ENCODE results near the gene HSD3B7.

DNA sequence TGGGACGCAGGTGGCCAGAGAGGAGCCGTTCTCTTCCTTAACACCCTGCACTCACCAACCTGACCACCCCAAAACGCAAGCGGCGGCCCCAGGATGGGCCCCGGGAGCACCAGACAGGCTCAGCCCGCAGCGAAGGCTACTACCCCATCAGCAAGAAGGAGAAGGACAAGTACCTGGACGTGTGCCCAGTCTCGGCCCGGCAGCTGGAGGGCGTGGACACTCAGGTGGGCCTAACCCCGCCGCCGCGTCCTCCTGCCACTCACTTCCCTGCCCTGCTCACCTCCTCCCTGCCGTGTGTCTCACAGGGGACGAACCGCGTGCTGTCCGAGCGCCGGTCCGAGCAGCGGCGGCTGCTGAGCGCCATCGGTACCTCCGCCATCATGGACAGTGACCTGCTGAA, 4.6 kb upstream of the HSD3B7 start:
- no peak for TF ChIP-seq POLR2A (IDR thresholded peaks at IDR 0.05)
- TF ChIP-seq, protein P1, sequence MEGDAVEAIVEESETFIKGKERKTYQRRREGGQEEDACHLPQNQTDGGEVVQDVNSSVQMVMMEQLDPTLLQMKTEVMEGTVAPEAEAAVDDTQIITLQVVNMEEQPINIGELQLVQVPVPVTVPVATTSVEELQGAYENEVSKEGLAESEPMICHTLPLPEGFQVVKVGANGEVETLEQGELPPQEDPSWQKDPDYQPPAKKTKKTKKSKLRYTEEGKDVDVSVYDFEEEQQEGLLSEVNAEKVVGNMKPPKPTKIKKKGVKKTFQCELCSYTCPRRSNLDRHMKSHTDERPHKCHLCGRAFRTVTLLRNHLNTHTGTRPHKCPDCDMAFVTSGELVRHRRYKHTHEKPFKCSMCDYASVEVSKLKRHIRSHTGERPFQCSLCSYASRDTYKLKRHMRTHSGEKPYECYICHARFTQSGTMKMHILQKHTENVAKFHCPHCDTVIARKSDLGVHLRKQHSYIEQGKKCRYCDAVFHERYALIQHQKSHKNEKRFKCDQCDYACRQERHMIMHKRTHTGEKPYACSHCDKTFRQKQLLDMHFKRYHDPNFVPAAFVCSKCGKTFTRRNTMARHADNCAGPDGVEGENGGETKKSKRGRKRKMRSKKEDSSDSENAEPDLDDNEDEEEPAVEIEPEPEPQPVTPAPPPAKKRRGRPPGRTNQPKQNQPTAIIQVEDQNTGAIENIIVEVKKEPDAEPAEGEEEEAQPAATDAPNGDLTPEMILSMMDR (IDR thresholded peaks at IDR 0.05): no peak
